HG02588 (cell line): ENCODE results near the gene MR1.

Source experiments
- ATAC-seq: cut with Tn5 transposase; IDR thresholded peaks from one replicate; pipeline ENCODE4 v1.9.1; 2021; ENCODE audit warnings: mild to moderate bottlenecking, moderate library complexity; ENCODE audit not compliant: unreplicated experiment

MR1 gene

GRCh38 chr1:181104790-181105133 is 71.0 kb downstream of the MR1 start:
- ATAC-seq: no peak

GRCh38 chr1:181105134-181106021 is 71.6 kb downstream of the MR1 start:
- peak; percentile 77 for ATAC-seq

GRCh38 chr1:181106022-181106312 is 72.2 kb downstream of the MR1 start:
- ATAC-seq: no peak

- ATAC-seq: no peak
Observed at GRCh38 chr1:181106479-181106878, 72.7 kb downstream of the MR1 start.

- no peak for ATAC-seq
Observed at GRCh38 chr1:181107711-181108110, 73.9 kb downstream of the MR1 start.

GRCh38 chr1:181108304-181108867 is 74.6 kb downstream of the MR1 start:
- ATAC-seq: no peak

GRCh38 chr1:181110013-181110412 is 76.2 kb downstream of the MR1 start:
- no peak for ATAC-seq
